HTERT RPE-1 (cell line): ENCODE measurements around the gene SMIM36.
"Not testable (repeated sequence)": the region's sequence is repeated elsewhere in the genome, so short reads cannot be mapped to it uniquely, and the experiment has no call there.

Source experiments
- in situ Hi-C: fragments of 300-500 bp; cut with MboI; formaldehyde crosslinking; loops from 4 replicates; pipeline ENCODE4 v1.14.3; 2020; ENCODE audit warnings: low sequenced_read_pairs

SMIM36 gene

GRCh38 chr17:55436224-55437158 is 74.8 kb downstream of the SMIM36 start:
- in situ Hi-C loops, result no loop called here

GRCh38 chr17:55435408-55435807 is 75.8 kb downstream of the SMIM36 start:
- in situ Hi-C loops, result no loop called here

GRCh38 chr17:55434721-55435120 is 76.5 kb downstream of the SMIM36 start:
- in situ Hi-C loops, result no loop called here

- in situ Hi-C loops, result no loop called here
Measured at GRCh38 chr17:55433629-55434422, 77.4 kb downstream of the SMIM36 start.

- in situ Hi-C loops, result no loop called here
Measured at GRCh38 chr17:55433029-55433628, 78.1 kb downstream of the SMIM36 start.

- in situ Hi-C loops, result no loop called here
Measured at GRCh38 chr17:55432358-55433028, 78.8 kb downstream of the SMIM36 start.

GRCh38 chr17:55431914-55432313 is 79.3 kb downstream of the SMIM36 start:
- in situ Hi-C loops, result not testable (repeated sequence)

- in situ Hi-C loops, result no loop called here
Measured at GRCh38 chr17:55430541-55431288, 80.5 kb downstream of the SMIM36 start.

- in situ Hi-C loops, result no loop called here
Measured at GRCh38 chr17:55427587-55427882, 83.7 kb downstream of the SMIM36 start.

GRCh38 chr17:55426851-55427586 is 84.2 kb downstream of the SMIM36 start:
- in situ Hi-C loops, result no loop called here

- in situ Hi-C loops, result no loop called here
Measured at GRCh38 chr17:55424893-55425540, 86.2 kb downstream of the SMIM36 start.

- in situ Hi-C loops, result no loop called here
Measured at GRCh38 chr17:55423535-55423934, 87.7 kb downstream of the SMIM36 start.

- in situ Hi-C loops, result not testable (repeated sequence)
Measured at GRCh38 chr17:55422828-55423164, 88.5 kb downstream of the SMIM36 start.

- in situ Hi-C loops, result no loop called here
Measured at GRCh38 chr17:55421179-55421934, 89.9 kb downstream of the SMIM36 start, which contains the start of gene MMD. TSS of gene MMD (minus strand) at chr17:55421835. CDS start at chr17:55421695, 140 bp downstream.

- in situ Hi-C loops, result no loop called here
Measured at GRCh38 chr17:55420776-55421178, 90.5 kb downstream of the SMIM36 start.

GRCh38 chr17:55420067-55420775 is 91.0 kb downstream of the SMIM36 start:
- in situ Hi-C loops, result no loop called here

- in situ Hi-C loops, result no loop called here
Measured at GRCh38 chr17:55418369-55419268, 92.6 kb downstream of the SMIM36 start.
